GM19324 (cell line): ENCODE results near the gene OPRL1.

Experiments used
- ATAC-seq: cut with Tn5 transposase; IDR thresholded peaks from one replicate; pipeline ENCODE4 v1.9.1; 2021; ENCODE audit warnings: mild to moderate bottlenecking, moderate library complexity; ENCODE audit not compliant: unreplicated experiment, low FRiP score

OPRL1 gene

DNA sequence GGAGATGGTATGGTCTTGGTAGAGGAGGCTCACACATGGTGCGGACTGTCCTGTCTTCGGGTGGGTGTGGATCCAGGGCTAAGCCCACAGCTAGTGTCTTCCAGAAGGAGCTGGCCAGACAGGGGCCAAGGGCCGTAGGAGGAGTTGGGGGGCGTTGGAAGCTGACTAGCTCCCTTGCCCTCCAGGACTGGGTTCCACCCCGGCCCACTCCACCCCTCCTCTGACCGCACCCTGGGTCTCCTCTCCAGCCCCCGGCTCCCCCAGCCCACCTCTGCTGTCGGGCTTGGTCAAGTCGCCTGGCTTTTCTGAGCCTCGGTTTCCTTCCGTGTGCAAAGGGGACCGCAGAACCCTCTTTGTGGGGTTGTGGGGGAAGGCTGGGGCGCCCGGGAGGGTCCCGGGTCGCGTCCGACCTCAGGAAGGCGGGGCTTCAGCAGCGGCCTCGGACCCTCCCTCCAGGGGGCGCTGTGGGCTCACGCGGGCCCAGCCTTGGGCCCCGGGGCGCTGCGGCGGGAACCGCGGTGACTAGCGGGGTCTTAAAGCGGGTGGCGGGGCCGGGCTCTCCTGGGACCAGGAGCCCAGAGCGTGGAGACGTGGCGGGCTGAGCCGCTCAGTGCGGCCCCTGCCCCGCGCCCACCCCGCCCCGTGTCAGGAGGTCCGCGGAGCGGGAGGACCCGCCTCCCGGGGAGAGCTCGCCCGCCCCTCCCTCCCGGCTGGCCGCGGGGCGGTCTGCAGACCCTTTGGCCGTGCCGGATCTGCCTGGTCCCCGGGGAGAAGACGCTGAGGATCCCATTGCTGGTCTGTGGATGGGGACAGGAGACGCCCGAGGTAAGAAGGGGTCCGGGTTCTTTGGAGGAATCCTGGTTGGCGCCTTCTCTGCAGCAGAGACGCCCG is 22.1 kb downstream of the OPRL1 start:
- no peak for ATAC-seq

DNA sequence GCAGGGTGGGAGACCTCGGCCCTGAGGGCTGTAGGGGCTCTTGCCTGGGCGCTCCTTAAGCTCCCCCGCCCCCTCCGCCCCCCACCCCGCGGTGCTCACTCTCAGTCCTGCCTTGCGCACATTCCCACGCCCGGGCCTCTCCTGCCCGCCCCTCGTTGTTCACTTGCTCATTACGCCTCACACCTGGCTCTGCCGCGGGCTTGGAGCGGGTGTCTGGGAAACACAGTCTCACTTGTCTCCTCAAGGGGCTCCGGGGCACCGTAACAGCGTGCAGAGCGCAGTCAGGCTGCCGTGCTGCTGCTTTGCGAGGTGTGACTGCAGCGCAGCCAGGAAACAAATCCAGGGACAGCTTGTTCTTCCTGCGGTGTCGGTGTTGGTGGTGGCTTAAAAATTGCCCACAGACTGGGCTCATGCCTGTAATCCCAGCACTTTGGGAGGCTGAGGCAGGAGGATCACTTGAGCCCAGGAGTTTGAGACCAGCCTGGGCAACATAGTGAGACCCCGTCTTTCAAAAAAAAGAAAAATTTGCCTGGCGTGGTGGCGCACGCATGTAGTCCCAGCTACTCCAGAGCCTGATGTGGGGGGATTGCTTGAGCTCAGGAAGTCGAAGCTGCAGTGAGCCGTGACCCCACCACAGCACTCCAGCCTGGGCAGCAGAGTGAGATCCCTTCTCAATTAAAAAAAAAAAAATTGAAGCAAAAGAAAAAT is 22.9 kb downstream of the OPRL1 start:
- ATAC-seq = no peak

GRCh38 chr20:64103871-64104666 is 24.2 kb downstream of the OPRL1 start:
- no peak for ATAC-seq

DNA sequence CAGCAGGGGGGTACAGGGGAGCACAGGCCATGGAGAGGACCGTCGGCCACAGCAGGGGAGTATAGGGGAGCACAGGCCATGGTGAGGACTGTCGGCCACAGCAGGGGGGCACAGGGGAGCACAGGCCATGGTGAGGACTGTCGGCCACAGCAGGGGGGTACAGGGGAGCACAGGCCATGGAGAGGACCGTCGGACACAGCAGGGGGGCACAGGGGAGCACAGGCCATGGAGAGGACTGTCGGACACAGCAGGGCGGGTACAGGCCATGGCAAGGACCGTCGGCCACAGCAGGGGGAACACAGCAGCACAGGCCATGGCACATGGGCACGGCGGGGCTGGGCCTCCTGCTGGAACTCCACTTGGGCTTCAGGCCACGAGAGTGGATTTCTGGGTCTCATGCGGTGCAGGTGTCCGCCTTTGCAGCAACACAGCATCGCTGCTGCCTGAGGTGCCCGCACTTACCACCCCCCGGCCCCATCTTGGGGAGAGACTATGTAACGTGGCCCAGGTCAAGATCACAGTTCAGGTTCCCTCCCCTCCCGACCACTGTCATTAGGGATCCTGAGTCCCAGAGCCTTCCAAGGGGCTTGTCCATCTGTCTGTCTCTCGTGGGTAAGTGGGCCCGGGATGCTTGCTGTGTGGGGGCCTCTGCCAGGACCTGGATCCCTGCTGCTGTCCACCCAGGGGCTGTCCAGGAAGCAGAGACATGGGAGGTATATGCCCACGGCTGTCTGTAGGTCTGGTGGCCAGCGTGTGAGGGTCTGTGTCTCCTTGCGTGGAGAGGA is 25.0 kb downstream of the OPRL1 start:
- no peak for ATAC-seq

GRCh38 chr20:64105846-64106434 is 26.1 kb downstream of the OPRL1 start:
- no peak for ATAC-seq

GRCh38 chr20:64106435-64106961 is 26.6 kb downstream of the OPRL1 start:
- no peak for ATAC-seq

DNA sequence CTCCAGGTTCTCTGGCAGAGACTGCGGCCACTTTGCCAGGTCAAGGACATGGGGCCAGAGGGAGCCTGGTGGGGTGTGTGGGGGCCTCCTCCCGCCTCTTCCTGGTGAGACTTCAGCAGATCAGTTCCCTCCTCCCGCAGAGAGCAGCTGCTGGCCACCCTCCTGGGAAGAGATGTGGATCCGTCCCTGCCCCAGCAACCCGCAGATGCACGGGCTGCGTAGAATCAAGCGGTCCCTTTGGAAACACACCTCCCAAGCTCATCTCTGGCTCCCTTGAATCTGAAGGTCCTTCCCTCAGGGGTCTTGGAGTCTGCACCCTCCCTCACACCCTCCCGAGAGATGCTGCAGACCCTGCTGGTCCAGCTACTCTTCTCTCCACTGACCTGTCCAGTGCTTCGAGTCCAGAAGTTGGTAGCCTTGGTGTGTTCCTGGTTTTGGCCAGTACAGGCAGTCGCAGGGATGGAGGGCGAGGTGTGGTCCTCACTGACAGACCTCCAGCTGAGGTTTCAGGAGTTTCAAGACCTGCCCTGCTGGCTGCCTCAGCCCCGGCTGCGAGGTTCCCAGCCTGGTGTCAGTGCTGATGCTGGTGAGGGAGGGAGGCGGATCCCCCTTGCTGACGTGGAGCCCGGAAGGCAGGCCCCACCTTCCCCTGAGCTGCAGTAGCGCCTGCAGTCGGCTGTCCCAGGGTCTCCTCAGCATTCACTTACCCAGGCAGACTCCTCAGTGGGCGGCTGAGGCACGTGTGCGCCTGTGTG is 27.3 kb downstream of the OPRL1 start, which contains the start of gene NPBWR2:
Gene NPBWR2 (minus strand): TSS at position 585 of the 755 bp plus-strand sequence. CDS start 734 bp downstream, outside the sequence.
- ATAC-seq = no peak

DNA sequence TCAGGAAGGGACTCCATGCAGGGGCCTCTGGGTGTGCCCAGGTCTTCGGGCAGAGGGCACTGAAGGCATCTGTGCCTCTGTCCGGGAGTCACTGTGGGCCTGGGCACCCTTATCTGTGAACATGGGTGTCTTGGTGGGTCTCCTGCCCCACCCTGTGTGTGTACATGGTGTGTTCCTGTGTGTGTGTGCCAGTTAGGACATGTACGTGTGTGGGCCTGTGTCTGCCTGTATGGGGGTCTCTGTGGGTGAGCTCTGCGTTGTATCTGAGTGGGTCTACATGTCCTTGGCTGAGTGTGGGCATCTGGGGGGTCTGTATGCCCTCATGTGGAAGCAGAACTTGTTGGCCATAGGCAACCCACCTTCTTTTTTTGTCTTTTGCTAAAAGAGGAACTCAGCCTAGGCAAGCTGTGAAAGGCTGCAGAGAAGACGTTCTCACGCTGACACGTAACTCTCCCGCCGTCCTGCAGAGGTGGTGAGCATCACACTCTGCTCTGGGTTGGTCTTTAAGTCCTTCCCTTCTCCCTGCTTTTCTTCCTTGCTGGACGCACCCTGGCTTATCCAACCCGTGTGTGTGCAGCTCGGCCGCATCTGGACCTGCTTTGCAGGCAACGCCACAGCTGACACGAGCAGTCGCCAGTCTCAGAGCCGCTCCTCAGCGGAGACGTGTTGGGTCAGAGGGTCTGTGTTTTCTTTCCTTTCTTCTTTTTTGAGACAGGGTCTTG is 28.0 kb downstream of the OPRL1 start:
- ATAC-seq = no peak

DNA sequence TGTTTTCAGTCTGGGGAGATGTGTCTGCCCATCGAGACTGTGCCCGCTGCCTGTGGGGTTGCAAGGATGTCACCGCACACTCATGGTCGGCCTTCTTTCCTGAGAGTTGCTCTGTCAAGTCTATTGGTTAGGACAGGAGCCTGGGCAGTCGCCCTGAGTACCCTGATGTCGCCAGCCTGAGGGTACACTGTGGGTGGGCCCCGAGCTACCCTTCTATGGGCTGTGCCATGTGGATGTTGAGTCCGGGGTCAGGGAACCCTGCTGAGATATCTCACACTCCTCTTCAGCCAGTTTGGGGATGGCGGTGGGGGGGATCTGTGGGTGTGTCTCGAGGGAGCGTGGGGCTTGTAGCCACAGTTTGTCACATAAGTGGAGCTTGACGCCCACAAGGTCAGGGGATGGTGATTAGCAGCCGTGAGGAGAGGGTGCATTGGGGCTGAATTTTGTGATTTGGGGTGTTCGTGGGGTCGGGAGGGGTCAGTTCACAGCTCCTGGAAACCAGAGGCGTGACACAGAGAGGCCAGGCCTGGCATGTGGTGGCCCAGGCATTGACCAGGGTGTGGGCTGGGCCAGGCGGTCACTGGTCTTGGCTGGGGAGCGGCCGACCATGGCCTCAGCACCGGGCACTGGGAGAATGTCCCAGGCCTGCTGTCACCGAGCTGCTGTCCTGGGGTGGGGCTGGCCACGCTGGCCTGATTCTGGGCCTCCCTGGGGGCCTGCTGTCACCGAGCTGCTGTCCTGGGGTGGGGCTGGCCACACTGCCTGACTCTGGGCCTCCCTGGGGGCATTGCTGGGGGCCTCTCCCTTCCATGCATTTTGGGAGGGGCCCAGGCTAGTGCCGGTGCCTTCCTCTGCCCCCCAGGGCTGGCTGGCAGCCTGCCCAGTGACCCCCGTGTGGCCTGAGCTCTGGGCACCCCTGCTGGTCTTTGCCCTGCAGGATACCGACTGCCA is 29.1 kb downstream of the OPRL1 start:
- ATAC-seq = no peak

GRCh38 chr20:64109831-64110391 is 30.0 kb downstream of the OPRL1 start:
- no peak for ATAC-seq

- no peak for ATAC-seq
Measured at GRCh38 chr20:64110411-64111068, 30.7 kb downstream of the OPRL1 start.

GRCh38 chr20:64111841-64112641 is 32.2 kb downstream of the OPRL1 start:
- ATAC-seq = no peak

DNA sequence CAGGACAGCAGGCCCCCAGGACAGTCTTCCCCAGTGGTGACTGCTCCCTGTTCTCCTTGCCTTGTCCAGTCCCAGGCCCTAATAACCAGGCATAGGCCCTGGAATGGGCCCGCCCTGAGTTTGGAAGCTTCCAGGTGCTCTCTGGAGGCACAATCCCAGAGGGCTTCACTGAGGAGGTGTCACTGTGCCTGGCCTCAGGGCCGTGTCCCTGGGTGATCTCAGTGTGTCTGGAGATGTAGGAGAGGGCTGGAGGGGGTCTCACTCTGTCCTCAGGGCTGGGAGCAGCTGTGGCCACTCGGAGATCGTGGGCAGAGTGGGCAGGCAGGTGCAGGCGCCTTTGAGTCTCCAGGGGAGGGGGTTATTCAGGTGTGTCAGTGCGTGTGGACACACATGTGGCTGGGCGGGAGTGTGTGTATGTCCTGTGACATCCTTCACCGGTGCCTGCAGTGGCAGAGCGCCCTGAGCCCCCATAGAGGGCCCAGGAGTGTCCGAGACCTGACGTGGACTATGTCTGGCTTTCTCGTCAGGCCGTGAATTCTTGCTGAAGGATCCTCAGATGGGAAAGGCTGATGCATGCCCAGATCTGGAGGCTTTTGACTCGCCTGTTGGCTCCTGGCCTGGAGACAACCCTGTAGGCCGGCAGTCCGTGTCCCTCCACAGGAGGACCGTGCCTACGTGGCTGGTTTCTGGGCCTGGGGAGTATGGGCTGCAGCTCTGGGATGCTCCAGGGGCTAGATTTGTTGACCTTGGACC is 33.0 kb downstream of the OPRL1 start:
- ATAC-seq = no peak

DNA sequence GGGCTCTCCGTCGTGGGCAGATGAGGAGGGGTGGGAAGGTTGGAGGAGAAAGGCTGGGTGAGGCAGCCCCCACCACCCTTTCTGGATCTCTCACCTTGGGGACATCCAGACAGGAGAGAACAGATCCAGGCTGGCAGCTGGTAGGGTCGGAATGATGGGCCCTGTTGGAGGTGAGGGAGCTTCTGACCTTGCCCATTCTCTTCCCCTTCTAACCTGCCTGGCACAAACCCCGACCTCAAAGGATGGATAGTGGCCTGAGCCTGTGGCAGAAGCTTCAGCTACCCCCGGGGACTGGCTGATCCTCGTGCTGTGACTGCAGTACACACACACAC is 33.5 kb downstream of the OPRL1 start:
- no peak for ATAC-seq
